Daoy (cell line): ENCODE data around the gene GRAMD2B. TPM values are rescaled to one million over a fixed set of nuclear protein-coding genes. Genes with fewer than 3 reads are reported as not detected.
"Not testable (repeated sequence)": the region's sequence is repeated elsewhere in the genome, so short reads cannot be mapped to it uniquely, and the experiment has no call there.

Experiments used
- DNase-seq: peaks from one replicate; pipeline ENCODE4 v3.0.0-alpha.2; 2015; ENCODE audit warnings: low read depth
- total RNA-seq: library from RNA; depleted of rRNA; stranded (reverse); fragments of >200 nt; shearing (Covaris generic); gene quantifications from 2 replicates; pipeline ENCODE4 v1.2.3, GENCODE V29; 2014

Gene GRAMD2B
- total RNA-seq, 1 experiment from 2014 or later = 4.1 TPM

DNA sequence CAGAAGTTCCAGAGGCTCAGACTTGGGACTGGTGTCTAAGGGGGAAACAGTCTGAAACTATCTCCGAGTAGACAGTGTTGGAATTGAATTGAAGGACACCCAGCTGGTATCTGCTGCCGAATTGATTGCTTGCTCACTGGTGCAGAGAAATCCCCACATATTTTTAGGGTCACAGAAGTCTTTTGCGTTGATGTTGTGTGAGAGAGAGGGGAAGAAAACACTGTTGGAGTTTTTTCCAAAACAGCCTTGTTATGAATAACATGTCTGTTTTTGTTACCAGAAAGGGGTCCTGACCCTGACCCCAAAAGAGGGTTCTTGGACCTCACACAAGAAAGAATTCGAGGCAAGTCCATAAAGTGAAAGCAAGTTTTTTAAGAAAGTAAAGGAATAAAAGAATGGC, 90.5 kb downstream of the GRAMD2B start:
- no peak for DNase-seq

DNA sequence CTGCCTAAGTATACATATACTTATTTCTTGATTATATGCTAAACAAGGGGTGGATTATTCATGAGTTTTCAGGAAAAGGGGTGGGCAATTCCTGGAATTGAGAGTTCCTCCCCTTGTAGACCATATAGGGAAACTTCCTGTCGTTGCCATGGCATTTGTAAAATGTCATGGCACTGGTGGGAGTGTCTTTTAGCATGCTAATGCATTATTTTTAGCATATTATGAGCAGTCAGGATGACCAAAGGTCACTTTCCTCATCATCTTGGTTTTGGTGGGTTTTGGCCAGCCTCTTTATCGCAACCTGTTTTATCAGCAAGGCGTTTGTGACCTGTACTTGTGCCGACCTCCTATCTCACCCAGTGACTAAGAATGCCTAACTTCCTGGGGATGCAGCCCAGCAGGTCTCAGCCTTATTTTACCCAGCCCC, 90.9 kb downstream of the GRAMD2B start:
- DNase-seq = no peak

DNA sequence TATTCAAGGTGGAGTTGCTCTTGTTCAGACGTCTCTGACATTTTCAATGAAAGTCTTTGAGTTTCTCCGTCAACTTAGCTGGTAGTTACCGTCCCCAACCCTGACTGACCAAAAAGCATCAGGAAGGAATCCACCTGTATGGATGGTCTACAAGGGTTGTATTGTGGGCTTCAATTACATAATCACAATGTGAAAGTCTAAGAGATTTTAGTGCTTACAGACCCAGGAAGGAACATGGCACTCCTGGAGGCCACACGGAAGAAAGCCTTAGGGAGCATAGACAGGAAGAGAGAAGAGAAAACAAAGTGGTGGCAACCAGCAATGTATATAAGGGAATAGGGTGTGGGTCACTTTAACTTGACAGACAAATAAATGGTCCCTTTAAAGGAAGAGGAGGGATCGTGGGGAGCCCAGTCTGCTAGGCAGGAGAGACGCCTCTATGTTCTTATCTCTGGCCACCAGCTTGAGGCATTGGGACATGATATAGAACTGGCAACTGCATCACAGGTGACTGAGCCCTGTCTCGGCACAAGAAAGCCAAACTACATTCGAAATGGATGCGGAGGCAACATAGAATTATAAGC, 91.4 kb downstream of the GRAMD2B start:
- no peak for DNase-seq

DNA sequence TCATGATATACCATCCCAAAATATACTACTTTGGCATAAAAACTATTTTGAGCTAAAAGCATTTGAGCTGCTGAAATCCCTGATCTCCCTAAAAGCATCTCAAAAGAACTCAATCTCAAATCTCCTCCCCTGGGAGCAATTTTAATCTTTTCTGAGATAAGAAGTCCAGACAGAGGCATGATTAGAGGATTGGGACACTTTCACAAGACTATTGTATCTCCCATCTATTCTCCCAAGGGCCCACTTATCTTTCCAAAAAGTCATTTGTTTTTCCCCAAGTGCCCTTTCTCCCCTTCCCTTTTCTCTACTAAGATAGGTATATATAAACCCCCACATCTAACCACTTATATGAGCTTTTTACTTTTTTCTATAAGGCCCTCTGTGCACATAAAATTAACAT, 92.1 kb downstream of the GRAMD2B start:
- no peak for DNase-seq

DNA sequence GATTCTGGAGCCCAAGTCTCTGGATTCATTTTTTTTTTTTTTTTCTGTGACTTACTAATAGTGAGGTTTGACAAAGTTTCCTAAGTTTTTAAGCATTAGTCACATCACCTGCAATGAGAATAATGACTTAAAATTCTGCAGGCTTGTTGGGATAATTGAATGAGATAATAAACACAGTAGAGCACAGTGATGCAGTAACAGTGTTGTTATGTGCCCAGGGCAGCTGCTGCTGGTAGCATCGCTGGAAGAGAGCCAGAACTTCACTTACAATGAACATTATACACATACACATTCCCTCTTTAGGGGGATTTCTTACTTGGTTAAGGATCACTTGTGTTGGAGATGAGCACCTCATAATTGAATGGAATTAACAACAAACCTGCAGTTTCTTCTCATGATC, 92.9 kb downstream of the GRAMD2B start:
- peak; percentile 19 for DNase-seq

DNA sequence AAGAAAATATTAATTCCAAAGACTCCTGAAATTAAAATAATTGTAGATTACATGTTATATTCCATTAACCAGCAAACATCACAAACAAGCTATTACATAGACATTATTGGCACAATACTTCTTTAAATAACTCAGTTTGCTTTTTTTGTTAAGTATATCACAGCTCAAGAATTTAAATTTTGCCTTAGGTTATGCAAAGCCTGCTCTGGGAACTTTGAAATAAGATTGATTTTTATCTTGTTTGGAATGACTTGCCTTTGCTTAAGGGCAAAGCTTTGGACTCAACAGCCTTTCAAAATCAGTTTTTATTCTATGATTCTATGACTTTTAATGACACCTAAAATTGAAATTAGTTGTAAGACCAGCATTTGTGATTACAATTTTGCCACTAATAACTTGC, 93.6 kb downstream of the GRAMD2B start:
- DNase-seq = no peak

DNA sequence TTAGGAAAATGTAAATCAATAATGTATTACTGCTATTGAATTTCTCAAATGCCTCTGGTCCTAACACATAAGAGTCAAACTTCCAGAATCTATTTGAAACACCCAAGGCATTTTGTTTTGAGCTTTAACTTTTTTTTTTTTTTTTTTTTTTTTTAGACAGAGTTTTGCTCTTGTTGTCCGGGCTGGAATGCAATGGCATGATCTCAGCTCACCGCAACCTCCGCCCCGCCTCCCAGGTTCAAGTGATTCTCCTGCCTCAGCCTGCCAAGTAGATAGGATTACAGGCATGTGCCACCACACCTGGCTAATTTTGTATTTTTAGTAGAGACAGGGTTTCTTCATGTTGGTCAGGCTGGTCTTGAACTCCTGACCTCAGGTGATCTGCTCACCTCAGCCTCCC, 96.0 kb downstream of the GRAMD2B start:
- DNase-seq = not testable (repeated sequence)

DNA sequence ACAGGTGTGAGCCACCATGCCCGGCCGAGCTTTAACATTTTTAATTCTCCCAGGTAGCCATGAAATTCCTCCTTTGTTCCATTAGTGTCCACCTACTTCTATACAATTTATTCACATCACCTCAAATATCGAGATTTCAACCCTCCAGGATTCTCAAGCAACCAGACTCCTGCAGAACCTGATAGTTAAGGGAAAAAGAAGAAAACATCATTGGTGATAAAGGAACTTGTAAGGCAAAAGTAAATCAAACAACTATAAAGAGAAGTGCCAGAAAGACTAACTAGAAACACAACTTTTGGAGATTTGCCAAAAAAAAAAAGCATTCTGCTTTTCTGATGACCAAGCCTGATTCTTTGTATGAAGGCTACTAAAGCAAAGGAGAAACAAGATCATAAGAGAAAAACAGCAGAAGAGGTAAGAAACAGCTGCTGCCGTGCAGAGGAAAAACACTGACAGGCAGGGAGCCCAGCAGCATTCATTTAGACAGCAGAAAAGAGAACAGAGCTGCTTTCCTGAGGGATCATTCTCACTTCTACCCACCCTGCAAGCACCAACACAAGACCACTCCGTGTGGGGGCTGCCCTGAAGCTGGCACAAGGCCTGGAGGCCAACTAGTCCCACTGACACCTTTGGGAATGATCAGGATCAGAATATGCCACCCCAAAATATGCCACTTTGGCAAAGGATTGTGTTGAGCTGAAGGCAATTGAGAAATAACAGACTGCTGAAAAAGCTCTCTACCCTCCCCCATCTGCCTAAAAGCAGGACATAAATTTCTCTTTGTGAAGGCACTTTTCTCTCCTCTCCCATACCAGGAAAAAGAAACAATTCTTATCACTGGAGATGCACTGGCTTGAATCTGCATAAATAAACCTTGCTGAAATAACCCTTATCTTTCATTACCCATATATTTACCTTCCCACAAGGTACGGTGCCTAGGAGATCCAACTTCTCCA, 96.7 kb downstream of the GRAMD2B start:
- no peak for DNase-seq

DNA sequence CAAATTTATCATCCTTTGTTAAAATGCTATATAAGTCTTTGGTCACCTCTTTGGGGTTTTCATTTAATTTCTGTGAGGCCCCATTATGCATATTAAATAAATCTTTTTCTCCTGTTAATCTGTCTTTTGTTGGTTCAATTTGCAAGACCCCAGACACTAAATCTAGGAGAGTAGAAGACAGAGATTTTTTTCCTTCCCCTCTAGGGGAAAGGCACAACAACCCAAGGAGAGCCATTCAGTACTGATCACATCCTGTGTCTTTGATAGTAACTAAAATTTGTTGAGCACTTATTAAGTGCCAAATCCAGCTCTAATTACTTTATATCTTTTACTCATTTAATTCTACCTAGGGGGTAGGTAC, 97.4 kb downstream of the GRAMD2B start:
- DNase-seq = no peak

DNA sequence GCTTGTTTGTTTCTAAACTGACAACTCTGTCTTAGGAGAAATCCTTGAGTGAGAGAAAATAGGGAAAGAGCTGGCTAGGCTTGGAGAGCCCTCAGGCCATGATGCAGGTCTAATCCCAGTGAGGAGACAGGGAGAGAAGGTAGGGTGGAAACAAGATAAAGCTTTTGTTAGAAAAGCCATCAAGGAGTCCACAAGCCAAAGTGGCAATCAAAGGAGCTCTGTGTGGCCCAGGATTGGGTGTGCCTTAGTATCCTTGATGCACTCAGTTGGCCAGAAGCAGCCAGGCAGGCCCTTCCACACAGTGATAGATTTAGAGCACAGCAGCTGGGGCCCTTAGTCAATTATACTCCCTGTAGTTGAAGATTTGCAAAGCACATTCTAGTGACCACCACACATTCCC, 97.9 kb downstream of the GRAMD2B start:
- no peak for DNase-seq

DNA sequence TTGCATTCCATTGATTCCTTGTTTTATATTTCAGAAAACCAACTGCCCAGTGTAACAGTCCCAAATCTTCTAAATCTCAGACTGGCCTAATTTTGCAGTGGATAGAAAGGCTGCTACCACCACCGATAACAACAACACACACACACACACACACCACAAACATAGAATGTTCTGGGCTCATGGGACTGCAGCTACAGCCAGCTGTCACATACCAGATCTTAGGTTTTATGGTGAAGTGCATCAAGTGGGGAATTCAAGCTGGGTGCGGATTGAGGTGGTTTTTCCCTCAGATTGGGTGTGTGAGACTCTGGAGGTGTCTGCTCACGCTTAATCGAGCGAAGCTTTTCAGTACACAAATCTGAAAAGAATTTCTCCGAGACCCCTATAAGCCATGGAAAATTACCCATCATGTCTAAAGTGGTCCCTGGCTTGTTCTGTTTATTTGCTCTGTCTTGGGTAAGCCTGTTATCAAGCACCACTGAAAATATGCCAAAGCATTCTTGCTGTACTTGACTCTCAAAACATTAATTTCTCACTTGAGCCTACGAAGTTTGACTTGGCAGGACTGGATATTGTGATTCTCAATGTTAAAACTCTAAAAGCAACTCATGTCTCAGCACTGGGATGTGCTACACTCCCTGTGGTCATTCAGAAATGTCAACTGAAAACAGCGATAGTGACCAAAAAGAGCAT, 100.8 kb downstream of the GRAMD2B start:
- no peak for DNase-seq

DNA sequence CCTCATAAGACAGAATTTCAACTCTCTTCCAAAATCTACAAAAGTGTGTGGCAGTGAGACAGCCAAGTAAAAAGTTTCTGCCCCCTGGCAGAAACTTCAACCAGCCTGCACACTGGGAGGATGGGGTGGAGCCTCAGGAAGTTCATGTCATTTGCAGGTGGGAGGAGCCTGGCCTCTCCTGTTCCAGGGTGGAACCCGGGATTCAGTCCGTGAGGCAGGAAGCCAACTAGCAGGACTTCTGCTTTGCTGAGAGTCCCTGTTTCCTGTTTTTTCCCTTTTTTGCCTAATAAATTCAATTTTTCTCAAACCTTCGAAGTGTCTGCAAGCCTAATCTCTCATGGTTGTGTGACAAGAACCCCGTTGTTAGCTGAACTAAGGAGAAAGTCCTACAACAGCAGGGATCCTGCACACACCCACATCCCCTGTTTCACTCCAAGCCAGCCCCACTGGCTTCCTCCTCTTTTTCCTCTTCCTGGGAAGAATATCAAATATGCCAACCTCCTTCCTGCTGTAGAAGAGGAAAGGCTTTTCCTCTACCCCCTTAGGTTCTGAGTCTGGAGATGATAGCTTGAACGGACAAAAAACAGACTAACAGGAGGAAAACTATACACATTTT, 102.5 kb downstream of the GRAMD2B start:
- DNase-seq = peak; percentile 67

DNA sequence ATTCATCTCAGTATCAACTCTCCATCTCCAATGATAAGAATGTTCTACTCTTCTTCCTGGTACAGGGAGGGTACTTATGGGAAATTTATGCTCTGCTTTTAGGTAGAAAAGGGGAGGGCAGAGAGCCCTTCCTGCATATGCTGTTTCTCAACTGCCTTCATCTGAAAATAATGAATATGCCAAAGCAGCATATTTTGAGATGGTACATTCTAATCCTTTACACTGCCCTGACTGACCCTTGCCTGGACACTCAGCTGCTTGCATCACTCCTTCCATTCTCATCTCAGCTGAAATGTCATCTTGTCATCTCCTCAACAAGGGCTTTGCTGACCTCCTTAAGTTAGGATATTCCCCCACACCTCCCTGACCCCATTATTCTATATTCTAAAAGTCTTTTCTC, 103.3 kb downstream of the GRAMD2B start:
- DNase-seq = no peak

DNA sequence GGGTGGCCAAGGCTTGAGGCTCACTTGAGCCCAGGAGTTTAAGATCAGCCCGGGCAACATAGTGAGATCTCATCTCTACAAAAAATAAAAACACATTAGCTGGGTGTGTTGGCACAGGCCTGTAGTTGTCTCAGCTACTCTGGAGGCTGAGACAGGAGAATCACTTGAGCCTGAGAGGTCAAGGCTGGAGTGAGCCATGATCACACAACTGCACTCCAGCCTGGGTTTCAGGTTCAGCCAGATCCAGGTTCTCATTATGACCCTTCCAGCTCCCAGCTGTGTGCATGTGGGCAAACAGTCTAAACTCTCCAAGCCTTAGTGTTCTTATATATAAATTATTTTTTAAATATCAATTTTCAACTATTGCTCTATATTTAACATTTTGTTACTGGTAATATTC, 103.9 kb downstream of the GRAMD2B start:
- no peak for DNase-seq

DNA sequence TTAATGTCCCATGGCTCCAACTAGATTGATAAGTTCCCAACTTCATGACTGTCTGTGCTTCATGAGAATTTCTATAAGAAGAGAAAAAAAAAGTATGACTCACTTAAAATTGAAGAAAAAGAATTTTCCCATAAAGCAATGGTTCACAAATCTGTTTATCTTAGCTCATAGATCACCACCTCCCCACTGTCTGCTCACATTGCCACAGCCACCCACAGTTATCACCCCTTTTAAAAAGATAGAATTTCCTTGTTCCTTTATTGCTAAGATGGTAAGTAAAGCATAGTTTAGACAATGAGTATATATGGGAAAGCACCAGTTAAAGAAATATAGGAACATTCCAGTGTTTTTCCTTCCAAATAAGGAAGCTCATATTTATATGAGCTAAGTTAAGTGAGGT, 104.7 kb downstream of the GRAMD2B start:
- DNase-seq = no peak

DNA sequence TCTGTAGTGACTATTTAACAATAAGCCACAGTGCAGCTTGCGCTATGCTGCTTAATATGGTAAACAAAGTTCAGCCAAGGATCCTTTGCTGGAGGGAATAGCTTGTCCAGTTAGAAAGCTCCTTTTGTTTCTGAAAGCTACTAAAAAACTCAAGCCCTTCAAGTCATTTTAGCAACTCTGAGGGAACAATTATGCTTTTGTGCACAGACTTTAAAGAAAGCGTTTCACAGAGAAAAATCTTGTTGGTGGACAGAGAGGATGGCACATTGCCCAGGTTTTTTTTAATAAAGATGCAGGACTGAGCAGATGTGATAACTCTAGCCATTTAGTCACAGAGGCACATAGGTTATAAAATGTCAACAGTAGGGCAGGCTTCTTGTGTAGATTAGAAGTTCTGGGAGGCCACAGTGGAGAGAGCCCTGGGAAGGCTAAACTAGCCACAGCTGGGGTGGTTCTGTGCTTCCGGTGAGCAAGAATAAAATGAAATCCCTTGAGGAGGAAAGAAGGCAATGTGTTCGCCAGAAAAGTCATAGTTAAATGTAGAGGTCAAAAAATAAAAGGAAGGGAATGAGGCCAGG, 108.4 kb downstream of the GRAMD2B start:
- DNase-seq = no peak

DNA sequence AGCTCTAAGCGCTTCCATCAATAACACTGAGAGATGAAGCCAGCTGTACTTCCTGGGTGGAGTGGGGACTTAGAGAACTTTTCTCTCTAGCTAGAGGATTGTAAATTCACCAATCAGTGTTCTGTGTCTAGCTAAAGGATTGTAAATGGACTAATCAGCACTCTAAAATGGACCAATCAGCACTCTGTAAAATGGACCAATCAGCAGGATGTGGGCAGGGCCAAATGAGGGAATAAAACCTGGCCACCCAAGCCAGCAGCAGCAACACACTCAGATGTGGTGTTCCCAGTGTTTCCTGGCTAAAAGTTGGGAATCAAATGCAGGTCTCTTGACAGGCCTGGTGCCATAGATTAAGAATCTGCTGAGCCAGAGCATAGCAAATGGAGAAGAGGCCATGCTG, 111.3 kb downstream of the GRAMD2B start:
- DNase-seq = no peak

DNA sequence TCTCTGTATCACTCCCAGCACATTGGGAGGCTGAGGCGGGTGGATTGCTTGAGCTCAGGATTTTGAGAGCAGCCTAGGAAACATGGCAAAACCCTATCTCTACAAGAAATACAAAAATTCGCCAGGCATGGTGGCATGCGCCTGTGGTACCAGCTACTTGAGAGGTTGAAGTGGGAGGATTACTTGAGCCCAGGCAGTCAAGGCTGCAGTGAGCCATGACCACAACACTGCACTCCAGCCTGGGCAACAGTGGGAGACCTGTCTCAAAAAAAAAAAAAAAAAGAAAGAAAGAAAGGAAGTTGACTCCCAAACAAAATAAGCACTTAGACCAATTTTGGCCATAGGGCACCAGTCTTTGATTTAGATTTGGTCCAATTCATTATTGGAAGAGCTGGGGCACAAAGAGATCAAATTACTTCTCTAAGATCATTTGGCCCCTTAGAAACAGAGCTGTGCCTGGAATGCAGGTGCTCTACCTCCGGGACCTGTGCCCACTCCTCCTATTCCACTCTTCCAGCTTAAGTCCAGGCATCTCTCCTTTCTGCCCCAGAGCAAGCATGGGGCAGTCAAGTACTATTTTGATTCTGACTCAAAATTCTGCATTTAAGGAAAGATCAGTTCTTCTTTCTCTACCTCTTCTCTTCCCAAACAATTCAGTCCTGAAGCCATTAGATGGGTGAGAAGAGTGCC, 112.8 kb downstream of the GRAMD2B start:
- no peak for DNase-seq

DNA sequence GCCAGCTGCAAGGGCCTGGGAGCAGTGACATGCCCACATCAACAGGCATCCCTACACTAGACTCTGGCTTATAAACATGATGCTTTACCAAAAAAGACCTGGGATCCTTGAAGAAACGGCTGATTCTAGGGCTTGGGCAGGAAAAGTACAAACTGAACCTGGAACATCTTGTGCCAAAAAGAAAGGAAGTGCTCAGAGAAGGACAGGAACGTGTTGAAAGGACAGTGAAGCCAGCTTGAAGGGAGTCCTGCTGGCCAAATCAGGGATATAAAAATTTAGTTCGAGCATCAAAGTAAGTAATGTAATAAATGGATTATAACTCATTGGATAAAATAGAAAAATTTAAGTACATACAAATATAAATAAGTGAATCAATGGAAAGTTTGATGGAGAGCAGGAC, 113.7 kb downstream of the GRAMD2B start:
- no peak for DNase-seq

DNA sequence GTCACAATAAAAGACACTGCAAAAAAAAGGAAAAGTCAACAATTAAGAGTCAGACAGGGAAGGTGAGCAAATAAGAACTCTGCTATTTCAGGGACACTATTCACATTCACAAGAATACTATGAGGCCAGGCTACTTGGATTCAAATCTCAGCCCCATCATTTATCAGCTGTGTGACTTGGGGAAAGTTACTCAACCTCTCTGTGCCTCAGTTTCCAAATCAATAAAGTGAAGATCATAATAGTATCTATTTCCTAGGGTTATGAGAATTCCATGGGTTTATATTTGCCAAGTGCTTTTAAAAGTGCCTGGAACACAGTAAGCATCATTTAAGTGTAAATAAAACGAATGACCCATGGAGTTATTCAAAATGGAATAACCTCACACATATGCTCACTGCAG, 115.4 kb downstream of the GRAMD2B start:
- DNase-seq = no peak

DNA sequence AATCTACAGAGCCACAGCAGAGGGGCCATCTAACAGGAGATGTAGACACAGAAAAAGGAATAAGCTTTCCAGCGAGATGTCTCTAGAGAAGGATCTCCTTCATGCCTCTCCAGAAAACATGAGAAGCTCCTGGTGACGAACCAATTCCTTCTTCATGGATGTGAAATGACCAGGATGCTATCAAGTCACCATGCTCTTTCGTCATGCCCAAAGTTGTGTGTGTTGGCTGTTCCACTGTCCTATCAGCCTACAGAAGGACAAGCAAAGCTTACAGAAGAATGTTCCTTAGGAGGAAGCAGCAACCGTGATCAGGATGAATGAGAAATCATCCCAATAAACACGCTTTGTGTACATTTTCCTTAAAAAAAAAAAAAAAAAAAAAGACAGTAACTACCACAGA, 117.4 kb downstream of the GRAMD2B start:
- DNase-seq = no peak
